ENCODE data around the gene CCDC9.
"Not testable (repeated sequence)": the region's sequence is repeated elsewhere in the genome, so short reads cannot be mapped to it uniquely, and the experiment has no call there.

CCDC9 gene

GRCh38 chr19:47243776-47244547 is 12.4 kb upstream of the CCDC9 start:
- peak; percentile 99 for TF ChIP-seq CTCF (conservative IDR thresholded peaks at IDR 0.05)
- peak overlapping the region; percentile 55 for H3K27ac ChIP-seq

- H3K27ac ChIP-seq: no peak overlapping the region
- TF ChIP-seq CTCF (conservative IDR thresholded peaks at IDR 0.05): peak; percentile 97
Measured at GRCh38 chr19:47247308-47247990, 8.9 kb upstream of the CCDC9 start.

- not testable (repeated sequence) for H3K27ac ChIP-seq
Measured at GRCh38 chr19:47253016-47253415, 3.3 kb upstream of the CCDC9 start.

- TF ChIP-seq CTCF (conservative IDR thresholded peaks at IDR 0.05): no peak
- no peak overlapping the region for H3K27ac ChIP-seq
Measured at GRCh38 chr19:47253467-47253881, 2.9 kb upstream of the CCDC9 start.

GRCh38 chr19:47253970-47254369 is 2.4 kb upstream of the CCDC9 start:
- no peak for TF ChIP-seq CTCF (conservative IDR thresholded peaks at IDR 0.05)
- no peak overlapping the region for H3K27ac ChIP-seq

- peak overlapping the region; percentile 94 for H3K27ac ChIP-seq
- TF ChIP-seq CTCF (conservative IDR thresholded peaks at IDR 0.05): no peak
Measured at GRCh38 chr19:47256693-47257410, 527 bp downstream of the CCDC9 start.

GRCh38 chr19:47257411-47258169 is 1.3 kb downstream of the CCDC9 start:
- TF ChIP-seq CTCF (conservative IDR thresholded peaks at IDR 0.05): no peak
- H3K27ac ChIP-seq: peak overlapping the region; percentile 94
